HFF-Myc (cell line): ENCODE data around the gene GPD2.

Experiments used
- DNase-seq: peaks from one replicate; pipeline ENCODE4 v3.0.0-alpha.2; 2011; ENCODE audit warnings: low read depth; ENCODE audit errors: extremely low read depth
- H3K4me3 ChIP-seq: replicated peaks from 2 replicates; pipeline ENCODE4 v1.5.1; 2011; ENCODE audit warnings: low read depth, mild to moderate bottlenecking, control low read depth, low read length
- CTCF ChIP-seq: IDR thresholded peaks from 2 replicates; pipeline ENCODE4 v1.5.1; 2012; ENCODE audit warnings: mild to moderate bottlenecking, low read depth, low read length, control low read depth; ENCODE audit errors: missing control alignments

The GPD2 gene

GRCh38 chr2:156630579-156631337 is 194.6 kb downstream of the GPD2 start:
- H3K4me3 ChIP-seq = no peak overlapping the region

GRCh38 chr2:156635646-156636045 is 199.5 kb downstream of the GPD2 start:
- H3K4me3 ChIP-seq = no peak overlapping the region
- no peak for TF ChIP-seq CTCF
- DNase-seq = no peak

More at GRCh38 chr2:156630579-156631337, 194.6 kb downstream of the GPD2 start:
- DNase-seq = no peak
- no peak for TF ChIP-seq CTCF
